ENCODE results near the gene CDK2AP2.

CDK2AP2 gene

DNA sequence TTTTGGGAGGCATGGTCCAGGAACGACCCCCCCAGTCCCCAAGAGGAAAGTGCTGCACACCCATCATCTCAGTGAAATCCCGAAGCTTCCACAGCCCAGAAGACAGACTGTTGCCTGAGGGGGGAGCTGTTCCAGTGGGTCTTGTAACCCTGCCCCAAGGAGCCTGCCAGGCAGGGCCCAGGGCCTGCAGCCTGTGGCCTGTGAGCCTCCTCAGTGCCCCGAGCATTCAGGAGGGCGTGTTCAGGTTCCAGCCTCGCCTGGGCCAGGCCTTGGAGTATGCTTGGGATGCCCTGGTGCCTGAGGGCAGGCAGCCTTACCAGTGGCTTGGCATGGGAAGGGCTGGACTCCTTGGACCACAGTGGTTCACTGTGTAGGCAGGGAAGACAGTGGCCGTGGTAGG is 33.2 kb upstream of the CDK2AP2 start:
- Histone ChIP-seq H3K9me3 (ENCODE audit: low read length) (no peaks in the 10 kb centered on the region; the same call in 1 of the 2 replicates), H3K4me1 (ENCODE audit: insufficient read depth, low read length, severe bottlenecking) (peaks cover 10% of the 10 kb centered on the region), H3K36me3 (ENCODE audit: insufficient read depth, low read length) (no peaks in the 10 kb centered on the region), H3K9me2 (ENCODE audit: low read depth, low read length) (no peaks in the 10 kb centered on the region), H3K79me2 (ENCODE audit: insufficient read depth, low read length) (no peaks in the 10 kb centered on the region), H3K9ac (ENCODE audit: low read length) (no peak overlapping the region), H3K27ac (ENCODE audit: low read depth, low read length, poor library complexity, severe bottlenecking) (no peak overlapping the region), H3K4me2 (ENCODE audit: low read length) (no peak overlapping the region), H3K27me3 (ENCODE audit: insufficient read depth, low read length) (no peaks in the 10 kb centered on the region; the same call in 1 of the 2 replicates), H2AFZ (ENCODE audit: low read length) (no peak overlapping the region), H3K4me3 (ENCODE audit: low read depth, low read length, poor library complexity, severe bottlenecking) (no peak overlapping the region), H3F3A (ENCODE audit: insufficient read depth, low read length) (no peaks in the 10 kb centered on the region), H4K20me1 (ENCODE audit: insufficient read depth, low read length) (no peaks in the 10 kb centered on the region)
- TF ChIP-seq, protein P1, sequence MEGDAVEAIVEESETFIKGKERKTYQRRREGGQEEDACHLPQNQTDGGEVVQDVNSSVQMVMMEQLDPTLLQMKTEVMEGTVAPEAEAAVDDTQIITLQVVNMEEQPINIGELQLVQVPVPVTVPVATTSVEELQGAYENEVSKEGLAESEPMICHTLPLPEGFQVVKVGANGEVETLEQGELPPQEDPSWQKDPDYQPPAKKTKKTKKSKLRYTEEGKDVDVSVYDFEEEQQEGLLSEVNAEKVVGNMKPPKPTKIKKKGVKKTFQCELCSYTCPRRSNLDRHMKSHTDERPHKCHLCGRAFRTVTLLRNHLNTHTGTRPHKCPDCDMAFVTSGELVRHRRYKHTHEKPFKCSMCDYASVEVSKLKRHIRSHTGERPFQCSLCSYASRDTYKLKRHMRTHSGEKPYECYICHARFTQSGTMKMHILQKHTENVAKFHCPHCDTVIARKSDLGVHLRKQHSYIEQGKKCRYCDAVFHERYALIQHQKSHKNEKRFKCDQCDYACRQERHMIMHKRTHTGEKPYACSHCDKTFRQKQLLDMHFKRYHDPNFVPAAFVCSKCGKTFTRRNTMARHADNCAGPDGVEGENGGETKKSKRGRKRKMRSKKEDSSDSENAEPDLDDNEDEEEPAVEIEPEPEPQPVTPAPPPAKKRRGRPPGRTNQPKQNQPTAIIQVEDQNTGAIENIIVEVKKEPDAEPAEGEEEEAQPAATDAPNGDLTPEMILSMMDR (IDR thresholded peaks at IDR 0.05; ENCODE audit: low read length): peak; percentile 4; the same call in 1 of the 2 replicates
- TF ChIP-seq EZH2 (IDR thresholded peaks at IDR 0.05; ENCODE audit: borderline replicate concordance, low read length): no peak

DNA sequence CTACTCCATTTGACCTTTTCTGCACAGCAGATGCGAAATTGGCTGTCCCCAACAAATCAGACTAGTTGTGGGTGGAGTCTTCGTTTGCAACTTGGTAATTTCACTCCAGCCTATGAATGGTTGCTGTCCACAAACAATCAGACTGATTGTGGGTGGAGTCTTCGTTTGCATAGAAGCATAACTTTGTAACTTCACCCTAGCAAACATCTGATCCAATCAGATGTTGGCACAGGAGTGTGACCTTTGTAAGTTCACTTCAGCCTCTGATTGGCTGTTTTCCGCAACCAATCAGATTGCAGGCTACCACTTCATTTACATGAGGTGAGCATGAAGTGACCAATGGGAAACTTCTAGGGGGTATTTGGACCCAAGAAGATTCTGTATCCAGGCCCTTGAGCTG is 31.6 kb upstream of the CDK2AP2 start:
- Histone ChIP-seq H3K4me1 (ENCODE audit: insufficient read depth, low read length, severe bottlenecking) (peaks cover 1% of the 10 kb centered on the region), H3K4me2 (ENCODE audit: low read length) (no peak overlapping the region), H3K27ac (ENCODE audit: low read depth, low read length, poor library complexity, severe bottlenecking) (no peak overlapping the region), H3K9ac (ENCODE audit: low read length) (no peak overlapping the region), H3K36me3 (ENCODE audit: insufficient read depth, low read length) (no peaks in the 10 kb centered on the region), H3K4me3 (ENCODE audit: low read depth, low read length, poor library complexity, severe bottlenecking) (no peak overlapping the region), H3K9me3 (ENCODE audit: low read length) (peaks cover 7% of the 10 kb centered on the region), H3K79me2 (ENCODE audit: insufficient read depth, low read length) (no peaks in the 10 kb centered on the region), H2AFZ (ENCODE audit: low read length) (no peak overlapping the region), H4K20me1 (ENCODE audit: insufficient read depth, low read length) (no peaks in the 10 kb centered on the region), H3F3A (ENCODE audit: insufficient read depth, low read length) (no peaks in the 10 kb centered on the region), H3K9me2 (ENCODE audit: low read depth, low read length) (no peaks in the 10 kb centered on the region), H3K27me3 (ENCODE audit: insufficient read depth, low read length) (no peaks in the 10 kb centered on the region; the same call in 1 of the 2 replicates)
- TF ChIP-seq EZH2 (IDR thresholded peaks at IDR 0.05; ENCODE audit: borderline replicate concordance, low read length): no peak
- TF ChIP-seq, protein P1 (IDR thresholded peaks at IDR 0.05; ENCODE audit: low read length): no peak

DNA sequence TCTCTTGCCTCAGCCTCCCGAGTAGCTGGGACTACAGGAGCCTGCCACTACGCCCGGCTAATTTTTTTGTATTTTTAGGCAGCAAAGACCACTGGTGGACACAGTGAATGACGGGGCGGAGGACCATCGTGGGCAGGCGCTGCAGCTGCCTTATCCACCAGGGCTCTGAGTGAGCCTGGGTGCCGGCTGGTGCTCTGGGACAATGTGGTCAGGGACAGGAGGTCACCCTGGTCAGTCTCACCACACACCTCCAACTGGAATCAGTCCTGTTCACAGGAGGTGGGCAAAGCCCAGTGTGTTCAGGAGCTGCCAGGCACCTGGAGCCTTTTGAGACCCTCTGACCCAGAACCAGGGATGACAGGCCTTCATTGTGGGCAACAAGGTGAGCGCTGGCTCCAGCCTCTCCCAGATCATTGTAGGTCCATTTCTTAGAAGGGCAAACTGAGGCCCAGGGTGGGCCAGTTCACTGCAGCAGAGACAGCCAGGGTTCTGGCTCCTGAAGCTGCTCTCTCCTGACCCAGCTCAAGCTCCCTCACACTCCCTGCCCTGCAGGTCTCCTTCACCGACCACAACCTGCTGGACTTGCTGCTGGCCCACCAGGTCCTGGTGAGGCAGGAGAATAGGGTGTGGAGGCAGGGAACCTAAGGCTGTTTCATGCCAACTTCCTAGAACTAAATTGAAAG is 31.0 kb upstream of the CDK2AP2 start:
- no peak overlapping the region for H3K4me3 ChIP-seq (ENCODE audit: low read depth, low read length, poor library complexity, severe bottlenecking)
- no peak overlapping the region for H3K9ac ChIP-seq (ENCODE audit: low read length)
- H3K9me2 ChIP-seq (ENCODE audit: low read depth, low read length): no peaks in the 10 kb centered on the region
- H3K9me3 ChIP-seq (ENCODE audit: low read length): peaks cover 9% of the 10 kb centered on the region
- H4K20me1 ChIP-seq (ENCODE audit: insufficient read depth, low read length): no peaks in the 10 kb centered on the region
- H3K27me3 ChIP-seq (ENCODE audit: insufficient read depth, low read length): no peaks in the 10 kb centered on the region; the same call in 1 of the 2 replicates
- no peak overlapping the region for H3K27ac ChIP-seq (ENCODE audit: low read depth, low read length, poor library complexity, severe bottlenecking)
- no peaks in the 10 kb centered on the region for H3F3A ChIP-seq (ENCODE audit: insufficient read depth, low read length)
- H2AFZ ChIP-seq (ENCODE audit: low read length): no peak overlapping the region
- H3K36me3 ChIP-seq (ENCODE audit: insufficient read depth, low read length): no peaks in the 10 kb centered on the region
- H3K4me2 ChIP-seq (ENCODE audit: low read length): no peak overlapping the region
- no peaks in the 10 kb centered on the region for H3K4me1 ChIP-seq (ENCODE audit: insufficient read depth, low read length, severe bottlenecking)
- TF ChIP-seq, protein P1 (IDR thresholded peaks at IDR 0.05; ENCODE audit: low read length): no peak
- no peak for TF ChIP-seq EZH2 (IDR thresholded peaks at IDR 0.05; ENCODE audit: borderline replicate concordance, low read length)
- H3K79me2 ChIP-seq (ENCODE audit: insufficient read depth, low read length): no peaks in the 10 kb centered on the region
